Measurements from ENCODE around the gene ILF3.

Gene ILF3

DNA sequence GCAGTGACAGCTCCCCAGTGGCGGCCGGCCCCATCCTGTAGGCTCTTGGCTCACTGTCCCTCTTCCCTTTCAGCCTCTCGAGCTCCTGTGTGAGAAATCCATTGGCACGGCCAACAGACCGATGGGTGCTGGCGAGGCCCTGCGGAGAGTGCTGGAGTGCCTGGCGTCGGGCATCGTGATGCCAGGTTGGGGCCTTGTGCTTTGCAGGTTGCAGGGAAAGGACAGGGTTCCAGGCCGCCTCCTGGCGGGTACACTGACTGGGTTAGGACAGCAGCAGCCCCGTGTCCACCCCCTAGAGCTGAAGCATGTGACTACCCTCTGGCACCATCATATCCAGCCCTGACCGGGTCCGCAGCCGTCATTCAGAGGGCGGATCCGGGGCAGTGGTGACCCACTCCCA lies 25.6 kb downstream of the ILF3 start:
- no peak for DNase-seq

- DNase-seq: no peak
These were observed 26.5 kb downstream of the ILF3 start for GRCh38 chr19:10680545-10681135.

GRCh38 chr19:10681658-10682057 lies 27.5 kb downstream of the ILF3 start:
- DNase-seq: no peak

- no peak for DNase-seq
These were observed 28.4 kb downstream of the ILF3 start for GRCh38 chr19:10682397-10683063.

DNA sequence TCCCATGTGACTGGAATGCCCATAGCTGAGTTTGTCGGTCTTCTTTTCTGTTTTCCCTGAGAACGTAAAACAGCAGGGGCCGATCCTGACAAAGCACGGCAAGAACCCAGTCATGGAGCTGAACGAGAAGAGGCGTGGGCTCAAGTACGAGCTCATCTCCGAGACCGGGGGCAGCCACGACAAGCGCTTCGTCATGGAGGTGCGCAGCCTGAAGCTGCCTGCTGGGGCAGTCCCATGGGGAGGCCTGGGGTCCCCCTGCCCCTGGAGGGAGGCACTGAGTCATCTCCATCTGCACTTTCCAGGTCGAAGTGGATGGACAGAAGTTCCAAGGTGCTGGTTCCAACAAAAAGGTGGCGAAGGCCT lies 28.9 kb downstream of the ILF3 start:
- no peak for DNase-seq

GRCh38 chr19:10683582-10683981 lies 29.4 kb downstream of the ILF3 start:
- DNase-seq: no peak

GRCh38 chr19:10685210-10685609 lies 31.1 kb downstream of the ILF3 start:
- DNase-seq: no peak

- no peak for DNase-seq
These were observed 32.0 kb downstream of the ILF3 start for GRCh38 chr19:10686193-10686592.

- no peak for DNase-seq
These were observed 32.7 kb downstream of the ILF3 start for GRCh38 chr19:10686661-10687517.

DNA sequence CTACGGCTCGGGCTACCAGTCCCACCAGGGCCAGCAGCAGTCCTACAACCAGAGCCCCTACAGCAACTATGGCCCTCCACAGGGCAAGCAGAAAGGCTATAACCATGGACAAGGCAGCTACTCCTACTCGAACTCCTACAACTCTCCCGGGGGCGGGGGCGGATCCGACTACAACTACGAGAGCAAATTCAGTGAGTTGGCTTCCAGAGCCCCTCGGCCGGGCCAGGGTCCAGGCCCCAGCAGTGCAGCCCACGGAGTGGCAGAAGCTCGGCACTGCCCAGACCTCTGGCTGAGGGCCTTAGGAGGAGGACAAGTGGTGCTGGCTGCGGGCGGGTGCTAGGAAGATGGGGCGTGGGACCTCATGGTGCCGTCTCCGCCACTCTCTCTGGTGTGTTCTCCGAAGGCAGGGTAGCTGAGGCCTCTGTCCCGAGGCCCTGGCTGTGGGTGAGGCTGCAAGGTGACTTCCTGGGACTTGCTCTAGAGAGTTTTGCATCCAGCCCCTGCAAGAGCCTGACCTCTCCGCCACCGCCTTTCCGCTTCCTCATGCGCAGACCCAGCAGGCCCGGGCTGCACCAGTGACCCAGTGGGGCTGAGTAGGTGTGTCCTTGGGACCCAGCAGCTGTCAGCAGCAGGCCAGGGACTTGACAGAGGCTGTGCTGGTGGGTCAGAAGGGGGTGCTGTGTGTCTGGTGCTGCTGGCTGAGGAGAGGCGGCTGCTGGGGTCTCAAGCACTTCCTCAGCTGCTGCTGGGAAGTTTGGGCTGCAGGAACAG lies 33.6 kb downstream of the ILF3 start:
- no peak for DNase-seq

DNA sequence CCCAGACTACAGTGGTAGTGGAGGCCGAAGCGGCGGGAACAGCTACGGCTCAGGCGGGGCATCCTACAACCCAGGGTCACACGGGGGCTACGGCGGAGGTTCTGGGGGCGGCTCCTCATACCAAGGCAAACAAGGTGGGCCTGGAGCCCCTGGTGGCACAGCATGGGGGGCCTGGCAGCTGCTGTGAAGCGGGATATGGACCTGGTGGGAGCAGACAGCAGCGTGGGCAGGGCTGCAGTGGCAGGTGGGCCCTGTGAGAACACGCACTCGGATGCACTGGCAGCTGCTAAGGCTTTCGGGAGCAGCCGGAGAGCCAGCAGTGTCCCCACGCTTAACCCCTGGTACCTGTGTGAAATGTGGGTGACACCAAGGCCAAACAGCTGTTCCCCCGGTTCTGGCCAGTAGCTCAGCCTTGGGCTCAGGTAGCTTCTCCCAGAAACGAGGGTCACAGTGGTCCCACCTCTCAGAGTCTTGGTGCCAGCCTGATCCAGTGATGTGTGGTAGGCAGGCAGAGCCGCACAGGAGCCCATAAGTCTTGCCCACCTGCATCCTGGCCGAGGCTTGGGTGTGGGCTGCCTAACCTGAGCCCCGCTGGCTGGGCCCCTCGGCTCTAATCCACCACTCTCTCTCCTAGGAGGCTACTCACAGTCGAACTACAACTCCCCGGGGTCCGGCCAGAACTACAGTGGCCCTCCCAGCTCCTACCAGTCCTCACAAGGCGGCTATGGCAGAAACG lies 34.6 kb downstream of the ILF3 start:
- no peak for DNase-seq

DNA sequence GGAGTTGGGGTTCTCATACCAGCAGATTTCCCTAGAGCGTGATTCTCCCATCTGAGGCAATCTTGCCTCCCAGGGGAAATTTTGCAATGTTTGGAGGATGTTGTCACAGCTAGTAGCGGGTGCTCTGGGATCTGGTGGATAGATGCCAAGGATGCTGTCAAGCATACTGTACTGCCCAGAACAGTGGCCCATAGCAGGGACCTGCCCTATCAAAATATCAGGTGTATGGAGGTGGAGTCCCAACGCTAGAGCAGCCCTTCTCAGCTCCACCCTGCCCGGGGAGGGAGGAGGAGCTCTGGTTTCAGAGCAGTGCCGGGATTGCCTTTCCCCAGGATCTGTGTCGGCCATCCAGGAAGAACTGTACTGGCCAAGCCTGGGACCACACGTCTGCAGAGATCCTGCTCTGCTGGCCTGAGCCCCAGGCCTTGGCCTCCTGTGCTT lies 36.2 kb downstream of the ILF3 start:
- DNase-seq: no peak

DNA sequence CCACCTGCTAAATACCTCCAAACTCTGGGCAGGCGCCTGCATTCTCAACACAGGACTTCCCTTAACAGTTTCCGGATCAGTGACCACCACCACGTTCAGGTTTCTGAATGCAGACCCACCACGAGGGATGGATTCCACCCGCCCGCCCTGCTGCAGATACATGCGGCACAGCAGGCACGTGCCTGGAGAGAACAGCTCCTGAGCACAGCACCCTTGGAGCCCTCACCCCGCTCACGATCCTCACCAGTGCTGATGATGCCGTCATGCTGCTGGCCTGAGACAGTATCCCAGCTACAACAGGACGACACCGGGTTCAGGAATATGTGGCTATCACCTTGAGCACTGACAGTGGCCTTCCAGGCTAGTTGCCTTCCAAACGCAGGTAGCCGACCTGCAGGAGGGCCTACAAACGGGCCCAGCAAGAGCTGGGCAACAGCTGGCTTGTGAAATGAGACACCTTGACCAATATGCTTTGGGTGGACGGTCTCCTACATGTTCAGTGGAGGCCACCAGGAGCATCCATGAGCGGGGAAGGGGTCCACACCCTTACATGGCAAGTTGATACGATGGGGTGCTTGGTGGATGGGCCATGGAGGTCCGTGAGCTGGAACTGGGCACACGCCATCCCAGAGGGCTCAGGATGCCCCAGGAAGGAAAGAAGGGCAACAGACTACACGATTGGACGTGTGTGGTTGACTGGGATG lies 37.2 kb downstream of the ILF3 start:
- DNase-seq: no peak

GRCh38 chr19:10691883-10692282 lies 37.7 kb downstream of the ILF3 start:
- DNase-seq: no peak

DNA sequence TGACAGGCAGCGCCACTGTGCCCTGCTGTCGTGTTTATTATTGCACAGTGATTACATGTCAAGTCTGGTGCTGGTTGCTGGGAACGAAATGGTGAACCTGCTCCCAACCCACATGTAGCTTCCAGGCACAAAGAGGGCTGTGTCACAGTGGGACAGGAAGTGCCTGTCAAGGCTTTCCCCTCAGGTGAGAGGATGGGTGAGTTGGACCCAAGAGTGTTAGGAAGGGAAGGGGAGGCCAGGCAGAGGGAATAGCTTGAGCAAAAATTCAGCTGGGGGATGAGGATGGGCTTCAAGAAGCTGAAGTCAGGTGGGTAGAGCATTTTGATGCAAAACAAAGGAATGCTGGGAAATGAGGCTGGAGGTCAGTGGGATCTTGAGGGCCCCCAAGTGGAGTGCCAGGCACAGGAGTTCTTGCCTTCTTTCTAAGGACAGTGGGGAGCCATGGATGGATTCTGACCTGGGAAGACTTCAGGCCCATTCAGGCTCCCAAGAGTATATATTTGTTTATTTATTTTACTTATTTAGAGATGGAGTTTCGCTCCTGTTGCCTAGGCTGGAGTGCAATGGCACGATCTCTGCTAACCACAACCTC lies 38.6 kb downstream of the ILF3 start:
- DNase-seq: no peak

GRCh38 chr19:10694706-10695307 lies 40.7 kb downstream of the ILF3 start:
- DNase-seq: no peak

- peak; percentile 93 for DNase-seq
These were observed 41.6 kb downstream of the ILF3 start for GRCh38 chr19:10695401-10696398.

- DNase-seq: peak; percentile 80
These were observed 45.6 kb downstream of the ILF3 start for GRCh38 chr19:10699650-10700335.

DNA sequence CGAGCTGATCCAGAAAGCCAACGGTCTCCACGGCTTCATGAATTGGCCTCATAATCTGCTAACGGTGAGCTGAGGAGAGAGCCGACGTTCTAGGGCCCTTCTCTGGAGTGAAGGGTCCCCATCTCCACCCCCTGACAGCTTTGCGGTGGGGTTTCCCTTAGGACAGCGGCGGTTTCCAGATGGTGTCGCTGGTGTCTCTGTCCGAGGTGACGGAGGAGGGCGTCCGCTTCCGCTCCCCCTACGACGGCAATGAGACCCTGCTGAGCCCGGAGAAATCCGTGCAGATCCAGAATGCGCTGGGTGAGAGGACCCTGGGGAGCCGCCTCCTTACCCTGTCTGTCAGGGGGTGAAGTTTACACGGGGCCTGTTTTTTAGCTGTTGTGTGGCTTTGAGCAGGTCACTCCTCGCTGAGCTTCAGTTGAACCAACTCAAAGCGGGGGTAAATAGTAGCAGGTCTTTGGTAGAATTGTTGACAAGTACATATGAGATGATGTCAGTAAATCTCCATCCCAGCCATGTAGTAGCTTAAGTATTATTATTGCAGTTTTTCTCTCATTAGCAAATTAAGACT lies 47.9 kb downstream of the ILF3 start:
- peak; percentile 54 for DNase-seq
